GM23338 (cell line): ENCODE measurements around the gene BZW2. TPM values are rescaled to one million over a fixed set of nuclear protein-coding genes. Genes with fewer than 3 reads are reported as not detected.

ENCODE experiments used
- ATAC-seq: fragments of 200-7000 bp; cut with Tn5 transposase; 3 replicates; pipeline ENCODE4 v1.9.1; 2020
- DNase-seq: peaks from one replicate; pipeline ENCODE4 v3.0.0-alpha.2; 2015; ENCODE audit warnings: low spot score
- H2AFZ ChIP-seq: fragments of 200-600 bp; sonication (generic); 2 replicates; pipeline ENCODE4 v1.8.0; 2016; ENCODE audit warnings: antibody characterized with exemption, mild to moderate bottlenecking, moderate library complexity
- H3F3A ChIP-seq: fragments of 200-600 bp; sonication (generic); replicated peaks from 2 replicates; pipeline ENCODE4 v1.8.0; 2017; ENCODE audit warnings: antibody characterized with exemption, mixed run types, low read depth
- H3K27ac ChIP-seq: fragments of 200-600 bp; sonication (generic); 2 replicates; pipeline ENCODE4 v1.6.1; 2016; ENCODE audit warnings: low read depth
- H3K27me3 ChIP-seq: fragments of 200-600 bp; sonication (generic); 2 replicates; pipeline ENCODE4 v1.8.0; 2016; ENCODE audit warnings: mild to moderate bottlenecking, mixed run types, moderate library complexity; ENCODE audit not compliant: insufficient read depth
- H3K36me3 ChIP-seq: fragments of 200-600 bp; sonication (generic); 2 replicates; pipeline ENCODE4 v1.8.0; 2016; ENCODE audit warnings: mild to moderate bottlenecking; ENCODE audit not compliant: insufficient read depth
- H3K4me1 ChIP-seq: fragments of 200-600 bp; sonication (generic); 2 replicates; pipeline ENCODE4 v1.8.0; 2016; ENCODE audit warnings: mild to moderate bottlenecking, moderate library complexity; ENCODE audit not compliant: insufficient read depth
- H3K4me2 ChIP-seq: fragments of 200-600 bp; sonication (generic); 2 replicates; pipeline ENCODE4 v1.7.1; 2017; ENCODE audit warnings: mixed run types
- H3K4me3 ChIP-seq: fragments of 200-600 bp; sonication (generic); 2 replicates; pipeline ENCODE4 v1.6.1; 2016; ENCODE audit warnings: mixed run types
- H3K79me2 ChIP-seq: fragments of 200-600 bp; sonication (generic); replicated peaks from 2 replicates; pipeline ENCODE4 v1.8.0; 2017; ENCODE audit warnings: mild to moderate bottlenecking; ENCODE audit not compliant: insufficient read depth
- H3K9me2 ChIP-seq: fragments of 200-600 bp; sonication (generic); 2 replicates; pipeline ENCODE4 v1.8.0; 2017; ENCODE audit not compliant: insufficient read depth
- H4K20me1 ChIP-seq: fragments of 200-600 bp; sonication (generic); replicated peaks from 2 replicates; pipeline ENCODE4 v1.8.0; 2017; ENCODE audit warnings: mild to moderate bottlenecking; ENCODE audit not compliant: insufficient read depth
- H3K27ac Mint-ChIP-seq: 2 replicates; pipeline ENCODE4 v1.8.0; 2020; ENCODE audit warnings: inconsistent platforms, mild to moderate bottlenecking, moderate library complexity, mixed read lengths
- H3K27me3 Mint-ChIP-seq: 3 replicates; pipeline ENCODE4 v1.8.0; 2022; ENCODE audit warnings: low read depth, mild to moderate bottlenecking, moderate library complexity, mixed read lengths, inconsistent platforms; ENCODE audit not compliant: insufficient read depth, poor library complexity
- H3K36me3 Mint-ChIP-seq: 3 replicates; pipeline ENCODE4 v1.8.0; 2021; ENCODE audit warnings: low read depth, mild to moderate bottlenecking, inconsistent platforms, moderate library complexity, mixed read lengths
- H3K4me1 Mint-ChIP-seq: 3 replicates; pipeline ENCODE4 v1.8.0; 2020; ENCODE audit warnings: mild to moderate bottlenecking, inconsistent platforms, mixed read lengths
- H3K4me3 Mint-ChIP-seq: 3 replicates; pipeline ENCODE4 v1.8.0; 2021; ENCODE audit warnings: moderate library complexity, mild to moderate bottlenecking, inconsistent platforms, mixed read lengths
- H3K9me3 Mint-ChIP-seq: 3 replicates; pipeline ENCODE4 v1.8.0; 2020; ENCODE audit warnings: moderate library complexity, mild to moderate bottlenecking, inconsistent platforms, mixed read lengths
- EZH2 ChIP-seq: fragments of 200-600 bp; sonication (generic); IDR thresholded peaks from one replicate; pipeline ENCODE4 v1.8.0; 2017; ENCODE audit warnings: antibody characterized with exemption, mild to moderate bottlenecking, low read depth; ENCODE audit not compliant: unreplicated experiment
- EZH2phosphoT487 ChIP-seq: fragments of 200-600 bp; sonication (generic); IDR thresholded peaks from one replicate; pipeline ENCODE4 v1.8.1; 2018; ENCODE audit warnings: antibody characterized with exemption; ENCODE audit not compliant: unreplicated experiment
- NANOG ChIP-seq: IDR thresholded peaks from 2 replicates; pipeline ENCODE4 v1.6.1; 2016; ENCODE audit warnings: antibody characterized with exemption, borderline replicate concordance
- POLR2AphosphoS5 ChIP-seq: IDR thresholded peaks from 2 replicates; pipeline ENCODE4 v1.6.1; 2016; ENCODE audit warnings: antibody characterized with exemption, low read depth
- STAT1 ChIP-seq: IDR thresholded peaks from one replicate; pipeline ENCODE4 v1.6.1; 2016; ENCODE audit warnings: antibody characterized with exemption; ENCODE audit not compliant: unreplicated experiment
- ZNF114 ChIP-seq: fragments of 250-450 bp; sonication (Bioruptor Pico); IDR thresholded peaks from 2 replicates; pipeline ENCODE4 v1.5.0; 2020; ENCODE audit warnings: mild to moderate bottlenecking, moderate library complexity
- ZNF331 ChIP-seq: fragments of 250-450 bp; sonication (Bioruptor Pico); IDR thresholded peaks from 2 replicates; pipeline ENCODE4 v1.5.0; 2020; ENCODE audit warnings: low read depth, mild to moderate bottlenecking, moderate library complexity
- polyA plus RNA-seq: library from polyadenylated mRNA; unstranded; fragments of >200 nt; fragmentation: Nextera tagmentation; extraction: Ambion mirVana; gene quantifications from 2 replicates; pipeline ENCODE4 v1.2.1, GENCODE V29; 2016
- total RNA-seq: library from RNA; depleted of rRNA; stranded (reverse); fragments of >200 nt; shearing (Covaris generic); gene quantifications from 2 replicates; pipeline ENCODE4 v1.2.3, GENCODE V29; 2014
- TF ChIP-seq, protein P1 (sequence below), 2 experiments: fragments of 200-600 bp in 1 of 2; sonication (generic) in 1 of 2; conservative IDR thresholded peaks; 2 replicates each; pipeline versions ENCODE4 v1.5.1 to v1.6.1; 2016 to 2017; ENCODE audit warnings: antibody characterized with exemption in 2 of 2, low read depth in 2 of 2, mild to moderate bottlenecking in 2 of 2, moderate library complexity in 1 of 2
- TF ChIP-seq, protein P2 (sequence below): fragments of 250-450 bp; sonication (Bioruptor Pico); IDR thresholded peaks from 2 replicates; pipeline ENCODE4 v1.5.0; 2020; ENCODE audit warnings: mild to moderate bottlenecking, moderate library complexity
- TF ChIP-seq, protein P3 (sequence below): IDR thresholded peaks from 2 replicates; pipeline ENCODE4 v1.6.1; 2016; ENCODE audit warnings: antibody characterized with exemption

Gene BZW2
- total and polyA plus RNA-seq, 2 experiments from 2014 or later = 88.8 to 108 TPM

DNA sequence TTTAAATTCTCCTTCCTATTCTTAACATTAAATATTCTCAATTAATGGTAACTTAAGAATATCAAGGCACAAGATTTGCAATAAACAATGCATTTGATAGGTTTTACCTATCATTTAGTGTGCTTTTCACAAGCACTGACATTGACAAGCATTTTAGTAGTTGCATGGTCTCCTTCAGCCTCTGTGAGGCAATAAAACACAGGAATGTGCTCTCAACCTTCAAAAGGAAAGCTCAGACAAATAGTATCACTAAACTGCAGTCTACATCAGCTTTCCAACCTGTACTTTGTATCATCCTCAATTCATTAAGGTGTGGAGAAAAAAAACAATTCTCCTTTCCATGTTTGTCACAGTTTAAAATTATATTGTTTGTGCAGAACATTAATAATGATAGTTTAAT, 56.5 kb downstream of the BZW2 start:
- ATAC-seq (no peak), DNase-seq (no peak)
- H3F3A ChIP-seq = no peaks in the 10 kb centered on the region
- TF ChIP-seq, protein P1, sequence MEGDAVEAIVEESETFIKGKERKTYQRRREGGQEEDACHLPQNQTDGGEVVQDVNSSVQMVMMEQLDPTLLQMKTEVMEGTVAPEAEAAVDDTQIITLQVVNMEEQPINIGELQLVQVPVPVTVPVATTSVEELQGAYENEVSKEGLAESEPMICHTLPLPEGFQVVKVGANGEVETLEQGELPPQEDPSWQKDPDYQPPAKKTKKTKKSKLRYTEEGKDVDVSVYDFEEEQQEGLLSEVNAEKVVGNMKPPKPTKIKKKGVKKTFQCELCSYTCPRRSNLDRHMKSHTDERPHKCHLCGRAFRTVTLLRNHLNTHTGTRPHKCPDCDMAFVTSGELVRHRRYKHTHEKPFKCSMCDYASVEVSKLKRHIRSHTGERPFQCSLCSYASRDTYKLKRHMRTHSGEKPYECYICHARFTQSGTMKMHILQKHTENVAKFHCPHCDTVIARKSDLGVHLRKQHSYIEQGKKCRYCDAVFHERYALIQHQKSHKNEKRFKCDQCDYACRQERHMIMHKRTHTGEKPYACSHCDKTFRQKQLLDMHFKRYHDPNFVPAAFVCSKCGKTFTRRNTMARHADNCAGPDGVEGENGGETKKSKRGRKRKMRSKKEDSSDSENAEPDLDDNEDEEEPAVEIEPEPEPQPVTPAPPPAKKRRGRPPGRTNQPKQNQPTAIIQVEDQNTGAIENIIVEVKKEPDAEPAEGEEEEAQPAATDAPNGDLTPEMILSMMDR (conservative IDR thresholded peaks at IDR 0.05; ENCODE audit: low read depth in 2 of 2) = peak in 1 of 2 experiments; percentile 24; a peak in 1 of 4 replicates
- TF ChIP-seq EZH2phosphoT487 = no peak
- Mint-ChIP-seq H3K27ac (no peak overlapping the region), H3K4me3 (no peak overlapping the region), H3K27me3 (no peaks in the 10 kb centered on the region), H3K9me3 (no peaks in the 10 kb centered on the region; the same call in 2 of the 3 replicates), H3K4me1 (no peaks in the 10 kb centered on the region), H3K36me3 (peaks cover 71% of the 10 kb centered on the region)
- no peak overlapping the region for H2AFZ ChIP-seq
- H4K20me1 ChIP-seq = peaks cover 3% of the 10 kb centered on the region; the same call in 1 of the 2 replicates
- peaks cover 33% of the 10 kb centered on the region for H3K36me3 ChIP-seq
- H3K9me2 ChIP-seq = no peaks in the 10 kb centered on the region
- no peak overlapping the region for H3K27ac ChIP-seq
- H3K4me2 ChIP-seq = no peak overlapping the region
- H3K27me3 ChIP-seq = no peaks in the 10 kb centered on the region
- H3K4me3 ChIP-seq = no peak overlapping the region
- no peaks in the 10 kb centered on the region for H3K4me1 ChIP-seq
- H3K79me2 ChIP-seq = no peaks in the 10 kb centered on the region

DNA sequence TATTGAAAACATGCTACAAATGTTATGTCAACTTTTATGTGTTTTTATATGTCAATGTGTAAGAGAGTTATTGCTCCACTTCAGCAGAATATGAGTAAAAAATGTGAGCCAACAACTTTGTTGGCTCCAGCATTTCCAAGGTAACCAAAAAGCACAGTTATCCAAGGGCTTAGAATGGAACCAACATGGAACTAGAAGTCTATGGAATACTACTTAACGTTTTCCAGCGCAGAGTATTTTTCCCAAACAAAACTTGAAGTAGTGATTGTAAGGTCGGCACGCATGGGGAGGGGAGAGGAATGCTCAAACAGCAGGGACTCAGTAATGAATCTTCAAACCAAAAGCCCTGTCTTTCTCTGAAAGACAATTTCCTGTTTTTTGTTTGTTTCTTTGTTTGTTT, 62.5 kb downstream of the BZW2 start:
- H3K9me2 ChIP-seq = no peaks in the 10 kb centered on the region
- H3K79me2 ChIP-seq = no peaks in the 10 kb centered on the region
- no peaks in the 10 kb centered on the region; the same call in 1 of the 2 replicates for H3K4me1 ChIP-seq
- H4K20me1 ChIP-seq = no peaks in the 10 kb centered on the region
- no peaks in the 10 kb centered on the region for H3K27me3 ChIP-seq
- H3K9me3 Mint-ChIP-seq = no peaks in the 10 kb centered on the region
- peak; percentile 19 for DNase-seq
- H3K27me3 Mint-ChIP-seq = no peaks in the 10 kb centered on the region
- H3K27ac ChIP-seq = 0 out of 2 replicates have a peak overlapping the region, but pooled peaks have one; percentile 11
- no peak for ATAC-seq
- H3K4me2 ChIP-seq = 0 out of 2 replicates have a peak overlapping the region, but pooled peaks have one; percentile 24
- H3K36me3 Mint-ChIP-seq = peaks cover 39% of the 10 kb centered on the region
- no peak overlapping the region for H3K4me3 Mint-ChIP-seq
- H3K4me1 Mint-ChIP-seq = peaks cover 10% of the 10 kb centered on the region; the same call in 2 of the 3 replicates
- no peaks in the 10 kb centered on the region for H3F3A ChIP-seq
- no peak overlapping the region for H3K4me3 ChIP-seq
- no peak overlapping the region for H2AFZ ChIP-seq
- H3K27ac Mint-ChIP-seq = no peak overlapping the region
- peaks cover 16% of the 10 kb centered on the region; the same call in 1 of the 2 replicates for H3K36me3 ChIP-seq
- no peak for TF ChIP-seq NANOG
- TF ChIP-seq, protein P1 (conservative IDR thresholded peaks at IDR 0.05; ENCODE audit: low read depth in 2 of 2) = no peak
- no peak for TF ChIP-seq EZH2
- TF ChIP-seq STAT1 = no peak
- TF ChIP-seq, protein P2, sequence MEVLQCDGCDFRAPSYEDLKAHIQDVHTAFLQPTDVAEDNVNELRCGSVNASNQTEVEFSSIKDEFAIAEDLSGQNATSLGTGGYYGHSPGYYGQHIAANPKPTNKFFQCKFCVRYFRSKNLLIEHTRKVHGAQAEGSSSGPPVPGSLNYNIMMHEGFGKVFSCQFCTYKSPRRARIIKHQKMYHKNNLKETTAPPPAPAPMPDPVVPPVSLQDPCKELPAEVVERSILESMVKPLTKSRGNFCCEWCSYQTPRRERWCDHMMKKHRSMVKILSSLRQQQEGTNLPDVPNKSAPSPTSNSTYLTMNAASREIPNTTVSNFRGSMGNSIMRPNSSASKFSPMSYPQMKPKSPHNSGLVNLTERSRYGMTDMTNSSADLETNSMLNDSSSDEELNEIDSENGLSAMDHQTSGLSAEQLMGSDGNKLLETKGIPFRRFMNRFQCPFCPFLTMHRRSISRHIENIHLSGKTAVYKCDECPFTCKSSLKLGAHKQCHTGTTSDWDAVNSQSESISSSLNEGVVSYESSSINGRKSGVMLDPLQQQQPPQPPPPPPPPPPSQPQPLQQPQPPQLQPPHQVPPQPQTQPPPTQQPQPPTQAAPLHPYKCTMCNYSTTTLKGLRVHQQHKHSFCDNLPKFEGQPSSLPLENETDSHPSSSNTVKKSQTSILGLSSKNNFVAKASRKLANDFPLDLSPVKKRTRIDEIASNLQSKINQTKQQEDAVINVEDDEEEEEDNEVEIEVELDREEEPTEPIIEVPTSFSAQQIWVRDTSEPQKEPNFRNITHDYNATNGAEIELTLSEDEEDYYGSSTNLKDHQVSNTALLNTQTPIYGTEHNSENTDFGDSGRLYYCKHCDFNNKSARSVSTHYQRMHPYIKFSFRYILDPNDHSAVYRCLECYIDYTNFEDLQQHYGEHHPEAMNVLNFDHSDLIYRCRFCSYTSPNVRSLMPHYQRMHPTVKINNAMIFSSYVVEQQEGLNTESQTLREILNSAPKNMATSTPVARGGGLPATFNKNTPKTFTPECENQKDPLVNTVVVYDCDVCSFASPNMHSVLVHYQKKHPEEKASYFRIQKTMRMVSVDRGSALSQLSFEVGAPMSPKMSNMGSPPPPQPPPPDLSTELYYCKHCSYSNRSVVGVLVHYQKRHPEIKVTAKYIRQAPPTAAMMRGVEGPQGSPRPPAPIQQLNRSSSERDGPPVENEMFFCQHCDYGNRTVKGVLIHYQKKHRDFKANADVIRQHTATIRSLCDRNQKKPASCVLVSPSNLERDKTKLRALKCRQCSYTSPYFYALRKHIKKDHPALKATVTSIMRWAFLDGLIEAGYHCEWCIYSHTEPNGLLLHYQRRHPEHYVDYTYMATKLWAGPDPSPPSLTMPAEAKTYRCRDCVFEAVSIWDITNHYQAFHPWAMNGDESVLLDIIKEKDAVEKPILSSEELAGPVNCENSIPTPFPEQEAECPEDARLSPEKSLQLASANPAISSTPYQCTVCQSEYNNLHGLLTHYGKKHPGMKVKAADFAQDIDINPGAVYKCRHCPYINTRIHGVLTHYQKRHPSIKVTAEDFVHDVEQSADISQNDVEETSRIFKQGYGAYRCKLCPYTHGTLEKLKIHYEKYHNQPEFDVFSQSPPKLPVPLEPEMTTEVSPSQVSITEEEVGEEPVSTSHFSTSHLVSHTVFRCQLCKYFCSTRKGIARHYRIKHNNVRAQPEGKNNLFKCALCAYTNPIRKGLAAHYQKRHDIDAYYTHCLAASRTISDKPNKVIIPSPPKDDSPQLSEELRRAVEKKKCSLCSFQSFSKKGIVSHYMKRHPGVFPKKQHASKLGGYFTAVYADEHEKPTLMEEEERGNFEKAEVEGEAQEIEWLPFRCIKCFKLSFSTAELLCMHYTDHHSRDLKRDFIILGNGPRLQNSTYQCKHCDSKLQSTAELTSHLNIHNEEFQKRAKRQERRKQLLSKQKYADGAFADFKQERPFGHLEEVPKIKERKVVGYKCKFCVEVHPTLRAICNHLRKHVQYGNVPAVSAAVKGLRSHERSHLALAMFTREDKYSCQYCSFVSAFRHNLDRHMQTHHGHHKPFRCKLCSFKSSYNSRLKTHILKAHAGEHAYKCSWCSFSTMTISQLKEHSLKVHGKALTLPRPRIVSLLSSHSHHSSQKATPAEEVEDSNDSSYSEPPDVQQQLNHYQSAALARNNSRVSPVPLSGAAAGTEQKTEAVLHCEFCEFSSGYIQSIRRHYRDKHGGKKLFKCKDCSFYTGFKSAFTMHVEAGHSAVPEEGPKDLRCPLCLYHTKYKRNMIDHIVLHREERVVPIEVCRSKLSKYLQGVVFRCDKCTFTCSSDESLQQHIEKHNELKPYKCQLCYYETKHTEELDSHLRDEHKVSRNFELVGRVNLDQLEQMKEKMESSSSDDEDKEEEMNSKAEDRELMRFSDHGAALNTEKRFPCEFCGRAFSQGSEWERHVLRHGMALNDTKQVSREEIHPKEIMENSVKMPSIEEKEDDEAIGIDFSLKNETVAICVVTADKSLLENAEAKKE (CRISPR knock-in tag) = no peak
- TF ChIP-seq ZNF331 (CRISPR knock-in tag) = no peak
- no peak for TF ChIP-seq ZNF114 (CRISPR knock-in tag)
- no peak for TF ChIP-seq POLR2AphosphoS5
- TF ChIP-seq EZH2phosphoT487 = no peak
- TF ChIP-seq, protein P3, sequence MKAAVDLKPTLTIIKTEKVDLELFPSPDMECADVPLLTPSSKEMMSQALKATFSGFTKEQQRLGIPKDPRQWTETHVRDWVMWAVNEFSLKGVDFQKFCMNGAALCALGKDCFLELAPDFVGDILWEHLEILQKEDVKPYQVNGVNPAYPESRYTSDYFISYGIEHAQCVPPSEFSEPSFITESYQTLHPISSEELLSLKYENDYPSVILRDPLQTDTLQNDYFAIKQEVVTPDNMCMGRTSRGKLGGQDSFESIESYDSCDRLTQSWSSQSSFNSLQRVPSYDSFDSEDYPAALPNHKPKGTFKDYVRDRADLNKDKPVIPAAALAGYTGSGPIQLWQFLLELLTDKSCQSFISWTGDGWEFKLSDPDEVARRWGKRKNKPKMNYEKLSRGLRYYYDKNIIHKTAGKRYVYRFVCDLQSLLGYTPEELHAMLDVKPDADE = no peak
